H9 (cell line): ENCODE results near the gene TANGO6. TPM values are rescaled to one million over a fixed set of nuclear protein-coding genes. Genes with fewer than 3 reads are reported as not detected.

ENCODE experiments used
- DNase-seq: peaks from one replicate; pipeline ENCODE4 v3.0.0-alpha.2; 2017
- H2AFZ ChIP-seq: one replicate; pipeline ENCODE4 v1.6.1; 2013; ENCODE audit warnings: mild to moderate bottlenecking, low read length, control low read depth, moderate library complexity
- H2AK5ac ChIP-seq: 2 replicates; pipeline ENCODE4 v1.6.1; 2013; ENCODE audit warnings: low read length, control low read depth, mixed read lengths; ENCODE audit not compliant: insufficient read length
- H2BK120ac ChIP-seq: one replicate; pipeline ENCODE4 v1.6.1; 2013; ENCODE audit warnings: low read depth, mild to moderate bottlenecking, low read length, control low read depth, inconsistent platforms; ENCODE audit not compliant: poor library complexity, severe bottlenecking
- H2BK12ac ChIP-seq: 2 replicates; pipeline ENCODE4 v1.6.1; 2013; ENCODE audit warnings: low read length, control low read depth, mixed read lengths, low read depth; ENCODE audit not compliant: insufficient read length
- H2BK15ac ChIP-seq: 2 replicates; pipeline ENCODE4 v1.6.1; 2013; ENCODE audit warnings: low read depth, low read length, control low read depth
- H2BK20ac ChIP-seq: one replicate; pipeline ENCODE4 v1.6.1; 2013; ENCODE audit warnings: low read depth, mild to moderate bottlenecking, low read length, control low read depth, inconsistent platforms; ENCODE audit not compliant: poor library complexity, severe bottlenecking
- H2BK5ac ChIP-seq: 2 replicates; pipeline ENCODE4 v1.6.1; 2013; ENCODE audit warnings: low read length, control low read depth, mixed read lengths; ENCODE audit not compliant: insufficient read length
- H3K14ac ChIP-seq: 2 replicates; pipeline ENCODE4 v1.6.1; 2013; ENCODE audit warnings: low read length, control low read depth; ENCODE audit not compliant: insufficient read depth
- H3K18ac ChIP-seq: 2 replicates; pipeline ENCODE4 v1.6.1; 2013; ENCODE audit warnings: low read depth, mild to moderate bottlenecking, mixed read lengths, low read length, control low read depth; ENCODE audit not compliant: insufficient read length
- H3K23ac ChIP-seq: 2 replicates; pipeline ENCODE4 v1.6.1; 2013; ENCODE audit warnings: low read length, control low read depth, mixed read lengths, low read depth; ENCODE audit not compliant: insufficient read length
- H3K23me2 ChIP-seq: 2 replicates; pipeline ENCODE4 v1.6.1; 2013; ENCODE audit warnings: low read depth, mild to moderate bottlenecking, mixed read lengths, low read length, control low read depth; ENCODE audit not compliant: insufficient read length, poor library complexity, severe bottlenecking
- H3K27ac ChIP-seq: 2 replicates; pipeline ENCODE4 v1.5.1; 2013; ENCODE audit warnings: low read length, control low read depth, mixed read lengths, low read depth; ENCODE audit not compliant: insufficient read length
- H3K27me3 ChIP-seq: 2 replicates; pipeline ENCODE4 v1.6.1; 2013; ENCODE audit warnings: low read length, control low read depth, inconsistent platforms; ENCODE audit not compliant: insufficient read depth
- H3K4ac ChIP-seq: 2 replicates; pipeline ENCODE4 v1.6.1; 2013; ENCODE audit warnings: low read depth, mild to moderate bottlenecking, control low read depth, inconsistent platforms, low read length, moderate library complexity
- H3K4me1 ChIP-seq: 2 replicates; pipeline ENCODE4 v1.6.1; 2013; ENCODE audit warnings: low read length, control low read depth, inconsistent platforms; ENCODE audit not compliant: insufficient read depth
- H3K4me2 ChIP-seq: 2 replicates; pipeline ENCODE4 v1.6.1; 2013; ENCODE audit warnings: low read length, control low read depth, mixed read lengths; ENCODE audit not compliant: insufficient read length, insufficient read depth
- H3K56ac ChIP-seq: 2 replicates; pipeline ENCODE4 v1.6.1; 2013; ENCODE audit warnings: low read depth, mild to moderate bottlenecking, mixed read lengths, low read length, control low read depth; ENCODE audit not compliant: insufficient read length
- H3K79me1 ChIP-seq: 2 replicates; pipeline ENCODE4 v1.6.1; 2013; ENCODE audit warnings: low read depth, mild to moderate bottlenecking, moderate library complexity, low read length, control low read depth, inconsistent platforms; ENCODE audit not compliant: insufficient read depth, poor library complexity, severe bottlenecking
- H3K79me2 ChIP-seq: 2 replicates; pipeline ENCODE4 v1.6.1; 2013; ENCODE audit warnings: low read length, control low read depth, inconsistent platforms; ENCODE audit not compliant: insufficient read depth
- H3K9ac ChIP-seq: 2 replicates; pipeline ENCODE4 v1.6.1; 2013; ENCODE audit warnings: low read length, control low read depth, mixed read lengths; ENCODE audit not compliant: insufficient read length; ENCODE audit errors: extremely low read depth
- H3K9me3 ChIP-seq: one replicate; pipeline ENCODE4 v1.6.1; 2013; ENCODE audit warnings: low read depth, low read length, inconsistent platforms; ENCODE audit not compliant: control insufficient read depth
- H3T11ph ChIP-seq: one replicate; pipeline ENCODE4 v1.6.1; 2013; ENCODE audit warnings: mild to moderate bottlenecking, low read length, control low read depth, inconsistent platforms
- H4K20me1 ChIP-seq: one replicate; pipeline ENCODE4 v1.6.1; 2013; ENCODE audit not compliant: control insufficient read depth, insufficient read length, insufficient read depth
- H4K5ac ChIP-seq: 2 replicates; pipeline ENCODE4 v1.6.1; 2013; ENCODE audit warnings: low read depth, mild to moderate bottlenecking, mixed read lengths, low read length, control low read depth; ENCODE audit not compliant: insufficient read length
- H4K8ac ChIP-seq: replicated peaks from 2 replicates; pipeline ENCODE4 v1.6.1; 2013; ENCODE audit warnings: low read length, control low read depth, mixed read lengths, low read depth; ENCODE audit not compliant: insufficient read length
- H4K91ac ChIP-seq: 2 replicates; pipeline ENCODE4 v1.6.1; 2013; ENCODE audit warnings: low read depth, mild to moderate bottlenecking, moderate library complexity, mixed read lengths, low read length, control low read depth; ENCODE audit not compliant: insufficient read length
- H3K27ac Mint-ChIP-seq, 3 experiments: 2 replicates in 2 of 3; 3 replicates in 1 of 3; pipeline ENCODE4 v1.8.0; 2020 to 2021; ENCODE audit warnings: mixed read lengths in 3 of 3, mild to moderate bottlenecking in 1 of 3, moderate library complexity in 1 of 3
- H3K27me3 Mint-ChIP-seq: 2 replicates; pipeline ENCODE4 v1.8.0; 2021; ENCODE audit warnings: low read depth, mild to moderate bottlenecking, moderate library complexity, mixed read lengths
- H3K36me3 Mint-ChIP-seq, 3 experiments: 2 replicates in 2 of 3; 3 replicates in 1 of 3; pipeline ENCODE4 v1.8.0; 2020 to 2021; ENCODE audit warnings: low read depth in 3 of 3, mixed read lengths in 3 of 3; ENCODE audit not compliant: insufficient read depth in 1 of 3
- H3K4me1 Mint-ChIP-seq, 2 experiments: 2 replicates each; pipeline ENCODE4 v1.8.0; 2020; ENCODE audit warnings: mixed read lengths in 2 of 2
- H3K4me3 Mint-ChIP-seq, 2 experiments: 2 replicates in 1 of 2; 3 replicates in 1 of 2; pipeline ENCODE4 v1.8.0; 2020 to 2021; ENCODE audit warnings: mild to moderate bottlenecking in 2 of 2, mixed read lengths in 2 of 2, moderate library complexity in 1 of 2
- H3K9me3 Mint-ChIP-seq, 2 experiments: 2 replicates in 1 of 2; 3 replicates in 1 of 2; pipeline ENCODE4 v1.8.0; 2020; ENCODE audit warnings: mild to moderate bottlenecking in 2 of 2, mixed read lengths in 2 of 2, moderate library complexity in 1 of 2
- WGBS: extraction: QIAGEN DNeasy Blood & Tissue Kit; methylation state at CpG from one replicate; pipeline ENCODE4 v1.1.7; 2013; ENCODE audit warnings: missing lambda C conversion rate, low lambda C conversion rate, mixed read lengths; ENCODE audit not compliant: insufficient read length; ENCODE audit errors: extremely low coverage; 5-methylcytosine and 5-hydroxymethylcytosine counted together
- total RNA-seq: library from RNA; stranded (reverse); gene quantifications from 2 replicates; pipeline ENCODE4 v1.2.1, GENCODE V29; 2021
- TF ChIP-seq, protein P1 (sequence below): fragments of 200-600 bp; sonication (generic); conservative IDR thresholded peaks from 3 replicates; pipeline ENCODE4 v1.8.0; 2021; ENCODE audit warnings: antibody characterized with exemption, mild to moderate bottlenecking

TANGO6 gene
- total RNA-seq, 1 experiment from 2014 or later = 12.0 TPM

DNA sequence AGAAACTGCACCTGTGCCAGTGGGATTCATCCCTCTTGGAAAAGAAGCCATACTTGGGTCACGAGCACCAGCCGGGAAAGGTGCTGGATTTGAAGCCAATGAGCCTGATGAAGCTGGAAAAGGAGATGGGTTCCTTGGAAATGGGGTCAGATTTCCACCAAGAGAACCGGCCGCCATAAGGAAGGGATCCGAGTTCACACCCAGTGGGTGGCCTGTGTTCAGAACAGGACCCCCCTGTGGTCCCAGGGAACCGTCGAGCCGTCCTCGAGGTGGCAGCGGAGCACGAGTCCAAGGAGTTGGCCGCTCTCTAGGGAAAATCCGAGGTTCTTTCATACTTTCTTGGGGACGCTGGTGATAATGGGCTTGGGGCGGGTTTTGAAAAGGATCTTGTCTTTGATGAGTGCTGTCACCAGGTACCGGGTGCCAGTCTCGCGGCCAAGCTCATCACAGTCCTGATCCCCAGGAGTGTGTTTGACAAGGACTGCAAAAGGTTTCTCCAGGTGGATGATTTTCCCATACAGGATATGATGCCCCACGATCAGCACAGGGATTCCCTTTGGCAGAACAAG lies 276.8 kb downstream of the TANGO6 start:
- H3K79me1 ChIP-seq = no peaks in the 10 kb centered on the region
- H4K20me1 ChIP-seq = no peaks in the 10 kb centered on the region
- no peak overlapping the region for H2AK5ac ChIP-seq
- TF ChIP-seq, protein P1, sequence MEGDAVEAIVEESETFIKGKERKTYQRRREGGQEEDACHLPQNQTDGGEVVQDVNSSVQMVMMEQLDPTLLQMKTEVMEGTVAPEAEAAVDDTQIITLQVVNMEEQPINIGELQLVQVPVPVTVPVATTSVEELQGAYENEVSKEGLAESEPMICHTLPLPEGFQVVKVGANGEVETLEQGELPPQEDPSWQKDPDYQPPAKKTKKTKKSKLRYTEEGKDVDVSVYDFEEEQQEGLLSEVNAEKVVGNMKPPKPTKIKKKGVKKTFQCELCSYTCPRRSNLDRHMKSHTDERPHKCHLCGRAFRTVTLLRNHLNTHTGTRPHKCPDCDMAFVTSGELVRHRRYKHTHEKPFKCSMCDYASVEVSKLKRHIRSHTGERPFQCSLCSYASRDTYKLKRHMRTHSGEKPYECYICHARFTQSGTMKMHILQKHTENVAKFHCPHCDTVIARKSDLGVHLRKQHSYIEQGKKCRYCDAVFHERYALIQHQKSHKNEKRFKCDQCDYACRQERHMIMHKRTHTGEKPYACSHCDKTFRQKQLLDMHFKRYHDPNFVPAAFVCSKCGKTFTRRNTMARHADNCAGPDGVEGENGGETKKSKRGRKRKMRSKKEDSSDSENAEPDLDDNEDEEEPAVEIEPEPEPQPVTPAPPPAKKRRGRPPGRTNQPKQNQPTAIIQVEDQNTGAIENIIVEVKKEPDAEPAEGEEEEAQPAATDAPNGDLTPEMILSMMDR = no peak
- no peaks in the 10 kb centered on the region for H3K9me3 ChIP-seq
- no peak overlapping the region for H3K9ac ChIP-seq
- no peak overlapping the region for H3K23ac ChIP-seq
- H3K27me3 Mint-ChIP-seq = no peaks in the 10 kb centered on the region
- no peak overlapping the region for H3K4ac ChIP-seq
- no peak overlapping the region for H3K4me3 Mint-ChIP-seq
- peaks cover 56 to 68% (median 66%) of the 10 kb centered on the region in 3 experiments for H3K36me3 Mint-ChIP-seq
- no peak overlapping the region for H3K27ac ChIP-seq
- DNase-seq = no peak
- no peak overlapping the region for H2BK12ac ChIP-seq
- H3K18ac ChIP-seq = no peak overlapping the region
- H3K9me3 Mint-ChIP-seq = no peaks in the 10 kb centered on the region; a peak in 2 of 5 replicates
- H3K4me1 Mint-ChIP-seq = 0 out of 4 replicates have a peak, but pooled peaks cover 0 to 2% of the 10 kb centered on the region in 2 experiments
- H3K27ac Mint-ChIP-seq = no peak overlapping the region
- no peak overlapping the region for H3K4me2 ChIP-seq
- H3K23me2 ChIP-seq = no peaks in the 10 kb centered on the region
- no peak overlapping the region for H4K5ac ChIP-seq
- H3T11ph ChIP-seq = no peak overlapping the region
- H2BK120ac ChIP-seq = no peak overlapping the region
- H3K79me2 ChIP-seq = no peaks in the 10 kb centered on the region
- H3K4me1 ChIP-seq = no peaks in the 10 kb centered on the region
- H2AFZ ChIP-seq = no peak overlapping the region
- no peak overlapping the region for H2BK20ac ChIP-seq
- no peak overlapping the region for H2BK5ac ChIP-seq
- H3K14ac ChIP-seq = no peak overlapping the region
- H3K56ac ChIP-seq = no peak overlapping the region
- no peak overlapping the region for H4K8ac ChIP-seq
- no peak overlapping the region for H2BK15ac ChIP-seq
- H4K91ac ChIP-seq = no peak overlapping the region
- H3K27me3 ChIP-seq = no peaks in the 10 kb centered on the region
- no CpG with 5 or more reads among the region's 19 CpGs for WGBS
